Uterus (tissue), 4 donors: ENCODE results near the gene ITIH2. TPM values are rescaled to one million over a fixed set of nuclear protein-coding genes. Genes with fewer than 3 reads are reported as not detected.

Experiments
- DNase-seq, 2 donors: peaks; one replicate each; pipeline ENCODE4 v3.0.0-alpha.2; 2019 to 2020
- H3K27ac ChIP-seq, 2 donors: fragments of 200-600 bp; sonication (generic); 1 replicate in 1 of 2; 2 replicates in 1 of 2; pipeline ENCODE4 v1.5.1; 2016 to 2018
- H3K27me3 ChIP-seq, 2 donors: fragments of 200-600 bp; sonication (generic); one replicate each; pipeline ENCODE4 v1.5.1; 2018 to 2019; ENCODE audit warnings: control low read depth in 1 of 2
- H3K36me3 ChIP-seq, 2 donors: fragments of 200-600 bp; sonication (generic); one replicate each; pipeline ENCODE4 v1.5.1; 2019; ENCODE audit warnings: control low read depth in 1 of 2
- H3K4me1 ChIP-seq, 2 donors: fragments of 200-600 bp; sonication (generic); one replicate each; pipeline ENCODE4 v1.5.1; 2018 to 2019; ENCODE audit warnings: control low read depth in 1 of 2
- H3K4me3 ChIP-seq, 2 donors: fragments of 200-600 bp; sonication (generic); 1 replicate in 1 of 2; 2 replicates in 1 of 2; pipeline ENCODE4 v1.5.1; 2018 to 2019; ENCODE audit warnings: mild to moderate bottlenecking in 1 of 2
- H3K9me3 ChIP-seq, 2 donors: fragments of 200-600 bp; sonication (generic); one replicate each; pipeline ENCODE4 v1.5.1; 2019; ENCODE audit warnings: control low read depth in 1 of 2
- POLR2A ChIP-seq, 2 donors: fragments of 450-650 bp; IDR thresholded peaks; one replicate each; pipeline ENCODE4 v1.6.1; 2016; ENCODE audit warnings: antibody characterized with exemption in 2 of 2, mild to moderate bottlenecking in 1 of 2, moderate library complexity in 1 of 2
- intact Hi-C: fragments of 100-400 bp; cut with DNase I; formaldehyde crosslinking; loops from one replicate; pipeline ENCODE4 v1.15.1; 2023; ENCODE audit warnings: low total_unique reads
- total RNA-seq, 4 donors: library from RNA; depleted of rRNA in 3 of 4; stranded (reverse); fragments of >200 nt in 3 of 4; gene quantifications; one replicate each; pipeline versions ENCODE4 v1.1.0 to v1.2.4, GENCODE V29; 2014 to 2023
- TF ChIP-seq, protein P1 (sequence below), 4 experiments: fragments of 200-600 bp in 2 of 4; fragments of 450-650 bp in 2 of 4; sonication (generic) in 2 of 4; IDR thresholded peaks; one replicate each; pipeline ENCODE4 v1.5.1; 2016 to 2019; ENCODE audit warnings: antibody characterized with exemption in 4 of 4, mild to moderate bottlenecking in 2 of 4, moderate library complexity in 1 of 4
- donor health status: DM: yes; HTN: yes; CAD: no.

ITIH2 gene
- total RNA-seq, 4 donors from 2014 or later, result 0.21 TPM; not detected in 3

- TF ChIP-seq, protein P1, sequence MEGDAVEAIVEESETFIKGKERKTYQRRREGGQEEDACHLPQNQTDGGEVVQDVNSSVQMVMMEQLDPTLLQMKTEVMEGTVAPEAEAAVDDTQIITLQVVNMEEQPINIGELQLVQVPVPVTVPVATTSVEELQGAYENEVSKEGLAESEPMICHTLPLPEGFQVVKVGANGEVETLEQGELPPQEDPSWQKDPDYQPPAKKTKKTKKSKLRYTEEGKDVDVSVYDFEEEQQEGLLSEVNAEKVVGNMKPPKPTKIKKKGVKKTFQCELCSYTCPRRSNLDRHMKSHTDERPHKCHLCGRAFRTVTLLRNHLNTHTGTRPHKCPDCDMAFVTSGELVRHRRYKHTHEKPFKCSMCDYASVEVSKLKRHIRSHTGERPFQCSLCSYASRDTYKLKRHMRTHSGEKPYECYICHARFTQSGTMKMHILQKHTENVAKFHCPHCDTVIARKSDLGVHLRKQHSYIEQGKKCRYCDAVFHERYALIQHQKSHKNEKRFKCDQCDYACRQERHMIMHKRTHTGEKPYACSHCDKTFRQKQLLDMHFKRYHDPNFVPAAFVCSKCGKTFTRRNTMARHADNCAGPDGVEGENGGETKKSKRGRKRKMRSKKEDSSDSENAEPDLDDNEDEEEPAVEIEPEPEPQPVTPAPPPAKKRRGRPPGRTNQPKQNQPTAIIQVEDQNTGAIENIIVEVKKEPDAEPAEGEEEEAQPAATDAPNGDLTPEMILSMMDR (IDR thresholded peaks at IDR 0.05), result no peak
- TF ChIP-seq POLR2A (IDR thresholded peaks at IDR 0.05), result no peak
- intact Hi-C loops, result no loop called here
- H3K27ac ChIP-seq, result peak overlapping the region in 1 of 2 donors; percentile 81
- no peaks in the 10 kb centered on the region for H3K36me3 ChIP-seq
- peaks cover 0 to 6% of the 10 kb centered on the region in 2 donors for H3K4me1 ChIP-seq
- peak overlapping the region; percentile 83 to 85 for H3K4me3 ChIP-seq
- no peak for DNase-seq
- H3K9me3 ChIP-seq, result no peaks in the 10 kb centered on the region
- H3K27me3 ChIP-seq, result no peaks in the 10 kb centered on the region
These were observed 86.3 kb downstream of the ITIH2 start for GRCh38 chr10:7789390-7789789.

DNA sequence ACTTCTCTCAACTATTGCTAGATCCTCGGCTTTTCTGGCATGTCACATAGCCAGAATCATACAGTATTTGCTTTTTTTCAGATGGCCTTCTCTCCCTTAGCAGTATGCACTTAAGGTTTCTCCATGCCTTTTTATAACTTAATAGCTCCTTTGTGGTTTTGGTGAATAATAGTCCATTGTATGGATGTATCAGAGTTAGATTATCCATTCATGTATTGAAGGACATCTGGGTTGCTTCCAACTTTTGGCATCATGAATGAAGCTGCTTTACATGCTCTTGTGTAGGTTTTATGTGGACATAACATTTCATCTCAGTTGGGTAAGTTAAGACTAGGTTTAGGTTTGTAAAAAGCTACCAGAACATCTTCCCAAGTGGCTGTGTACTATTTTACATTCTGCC, 89.4 kb downstream of the ITIH2 start:
- H3K27ac ChIP-seq, result no peak overlapping the region
- TF ChIP-seq, protein P1 (IDR thresholded peaks at IDR 0.05), result no peak
- no peak for TF ChIP-seq POLR2A (IDR thresholded peaks at IDR 0.05)
- H3K9me3 ChIP-seq, result no peaks in the 10 kb centered on the region
- no peaks in the 10 kb centered on the region for H3K36me3 ChIP-seq
- no peaks in the 10 kb centered on the region for H3K27me3 ChIP-seq
- no peak for DNase-seq
- H3K4me3 ChIP-seq, result no peak overlapping the region
- peaks cover 0 to 6% of the 10 kb centered on the region in 2 donors for H3K4me1 ChIP-seq
- intact Hi-C loops, result no loop called here

- no peaks in the 10 kb centered on the region for H3K9me3 ChIP-seq
- no peak overlapping the region for H3K27ac ChIP-seq
- no peaks in the 10 kb centered on the region for H3K36me3 ChIP-seq
- no peak overlapping the region for H3K4me3 ChIP-seq
- TF ChIP-seq, protein P1 (IDR thresholded peaks at IDR 0.05), result no peak
- no peak for TF ChIP-seq POLR2A (IDR thresholded peaks at IDR 0.05)
- peaks cover 0 to 6% of the 10 kb centered on the region in 2 donors for H3K4me1 ChIP-seq
- no peak for DNase-seq
- intact Hi-C loops, result no loop called here
- H3K27me3 ChIP-seq, result no peaks in the 10 kb centered on the region
These were observed 91.3 kb downstream of the ITIH2 start for GRCh38 chr10:7794251-7795026.

DNA sequence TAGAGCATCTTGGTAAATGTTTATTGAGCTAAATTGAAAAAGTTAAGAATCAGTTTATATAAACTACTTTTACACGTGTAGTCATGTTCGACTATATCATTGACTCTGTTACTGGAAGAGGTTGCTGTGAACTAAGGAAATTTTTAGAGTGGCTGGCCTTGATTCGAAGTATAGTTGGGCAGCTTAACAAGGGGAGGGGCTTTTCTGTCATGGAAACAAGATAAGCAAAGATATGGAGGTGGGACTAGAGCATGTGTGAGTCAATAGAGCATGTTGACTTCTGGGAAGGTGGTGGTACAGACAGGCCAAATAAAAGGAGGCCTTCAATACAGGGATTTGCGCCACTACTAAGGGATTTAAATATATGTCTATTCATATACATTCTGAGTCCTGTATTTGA, 92.5 kb downstream of the ITIH2 start:
- no peaks in the 10 kb centered on the region for H3K36me3 ChIP-seq
- TF ChIP-seq, protein P1 (IDR thresholded peaks at IDR 0.05), result no peak
- no peak for TF ChIP-seq POLR2A (IDR thresholded peaks at IDR 0.05)
- no peaks in the 10 kb centered on the region for H3K9me3 ChIP-seq
- H3K4me3 ChIP-seq, result no peak overlapping the region
- no peaks in the 10 kb centered on the region for H3K27me3 ChIP-seq
- no peak overlapping the region for H3K27ac ChIP-seq
- peaks cover 0 to 3% of the 10 kb centered on the region in 2 donors for H3K4me1 ChIP-seq
- no peak for DNase-seq
- intact Hi-C loops, result no loop called here

DNA sequence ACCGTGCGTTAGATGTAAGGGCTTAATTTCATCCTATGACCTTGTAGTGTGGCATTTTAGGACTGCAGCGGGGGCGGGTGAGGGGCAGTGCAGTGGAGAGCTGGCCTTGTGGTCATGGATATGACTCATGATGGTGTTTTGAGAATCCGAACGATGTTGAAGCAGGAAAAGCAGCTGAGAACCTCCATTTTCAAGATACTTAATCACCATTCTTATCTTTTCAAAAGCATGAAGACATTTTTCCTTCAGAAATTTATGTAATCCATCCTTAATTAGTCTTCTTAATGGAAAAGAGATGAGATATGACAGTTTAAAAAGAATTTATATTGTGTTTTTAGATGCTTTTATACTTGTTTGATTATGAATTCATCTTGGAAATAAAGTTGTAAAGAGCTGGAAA, 94.5 kb downstream of the ITIH2 start:
- Histone ChIP-seq H3K4me1 (no peaks in the 10 kb centered on the region), H3K9me3 (no peaks in the 10 kb centered on the region), H3K27me3 (no peaks in the 10 kb centered on the region), H3K36me3 (no peaks in the 10 kb centered on the region), H3K4me3 (no peak overlapping the region), H3K27ac (no peak overlapping the region)
- intact Hi-C loops, result no loop called here
- TF ChIP-seq POLR2A (IDR thresholded peaks at IDR 0.05), result no peak
- TF ChIP-seq, protein P1 (IDR thresholded peaks at IDR 0.05), result no peak
- DNase-seq, result no peak
